CD4-positive, alpha-beta T cell treated with Interleukin-2 at 100 ng/mL for 4 hours (primary cell): ENCODE measurements around the gene TRMT10C.
"Not testable (repeated sequence)": the region's sequence is repeated elsewhere in the genome, so short reads cannot be mapped to it uniquely, and the experiment has no call there.

Experiments used
- DNase-seq: peaks from one replicate; pipeline ENCODE4 v3.0.0-alpha.2; 2020; ENCODE audit warnings: low spot score

Gene TRMT10C

DNA sequence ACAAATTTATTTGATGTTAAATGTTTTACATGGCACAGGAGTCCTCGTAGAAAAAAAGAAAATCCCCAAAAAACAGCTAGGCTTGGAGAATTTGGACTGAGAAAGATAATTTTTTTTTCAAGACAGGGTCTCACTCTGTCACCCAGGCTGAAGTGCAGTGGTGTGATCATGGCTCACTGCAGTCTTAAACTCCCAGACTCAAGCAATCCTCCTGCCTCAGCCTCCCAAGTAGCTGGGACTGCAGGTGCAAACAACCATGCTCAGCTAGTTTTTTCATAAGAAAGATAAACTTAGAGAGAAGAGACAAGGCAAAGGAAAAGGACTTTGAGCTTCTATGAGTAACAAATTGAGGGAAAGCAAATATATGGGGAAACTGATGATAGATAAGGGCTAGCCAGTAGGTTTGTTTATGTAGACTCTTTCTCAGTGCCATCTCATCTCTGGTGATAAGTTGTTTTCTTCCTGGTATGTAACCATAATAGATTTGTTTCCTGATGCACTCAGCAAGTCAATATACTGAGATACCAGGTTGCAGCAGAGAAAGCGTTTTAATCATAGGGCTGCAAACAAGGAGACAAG lies 13.1 kb upstream of the TRMT10C start:
- no peak for DNase-seq

DNA sequence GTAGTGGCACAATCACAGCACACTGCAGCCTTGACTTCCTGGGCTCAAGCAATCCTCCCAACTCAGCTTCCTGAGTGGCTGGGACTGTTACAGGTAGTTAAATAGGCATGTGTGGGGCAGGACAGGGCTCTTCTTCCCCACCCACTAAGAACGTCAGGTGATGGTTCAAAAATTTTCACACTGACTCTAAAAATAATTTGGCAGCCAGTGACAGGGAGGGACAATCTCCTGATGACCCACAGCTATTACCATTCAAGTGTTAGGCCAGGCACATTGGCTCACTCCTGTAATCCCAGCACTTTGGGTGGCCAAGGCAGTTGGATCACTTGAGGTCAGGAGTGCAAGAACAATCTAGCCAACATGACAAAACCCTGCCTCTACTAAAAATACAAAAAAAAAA lies 12.2 kb upstream of the TRMT10C start:
- no peak for DNase-seq

DNA sequence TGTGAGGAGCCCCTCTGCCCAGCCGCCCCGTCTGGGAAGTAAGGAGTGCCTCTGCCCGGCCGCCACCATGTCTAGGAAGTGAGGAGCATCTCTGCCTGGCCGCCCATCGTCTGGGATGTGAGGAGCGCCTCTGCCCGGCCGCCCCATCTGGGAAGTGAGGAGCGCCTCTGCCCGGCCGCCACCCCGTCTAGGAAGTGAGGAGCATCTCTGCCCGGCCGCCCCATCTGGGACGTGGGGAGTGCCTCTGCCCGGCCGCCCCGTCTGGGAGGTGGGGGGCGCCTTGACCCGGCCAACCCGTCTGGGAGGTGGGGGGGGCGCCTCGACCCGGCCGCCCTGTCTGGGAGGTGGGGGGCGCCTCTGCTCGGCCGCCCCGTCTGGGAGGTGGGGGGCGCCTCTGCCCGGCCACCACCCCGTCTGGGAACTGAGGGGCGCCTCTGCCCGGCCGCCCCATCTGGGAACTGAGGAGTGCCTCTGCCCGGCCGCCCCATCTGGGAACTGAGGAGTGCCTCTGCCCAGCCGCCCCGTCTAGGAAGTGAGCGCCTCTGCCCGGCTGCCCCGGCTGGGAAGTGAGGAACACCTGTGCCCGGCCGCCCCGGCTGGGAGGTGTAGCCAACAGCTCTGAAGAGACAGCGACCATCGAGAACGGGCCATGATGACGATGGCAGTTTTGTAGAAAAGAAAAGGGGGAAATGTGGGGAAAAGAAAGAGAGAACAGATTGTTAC lies 10.1 kb upstream of the TRMT10C start:
- not testable (repeated sequence) for DNase-seq

DNA sequence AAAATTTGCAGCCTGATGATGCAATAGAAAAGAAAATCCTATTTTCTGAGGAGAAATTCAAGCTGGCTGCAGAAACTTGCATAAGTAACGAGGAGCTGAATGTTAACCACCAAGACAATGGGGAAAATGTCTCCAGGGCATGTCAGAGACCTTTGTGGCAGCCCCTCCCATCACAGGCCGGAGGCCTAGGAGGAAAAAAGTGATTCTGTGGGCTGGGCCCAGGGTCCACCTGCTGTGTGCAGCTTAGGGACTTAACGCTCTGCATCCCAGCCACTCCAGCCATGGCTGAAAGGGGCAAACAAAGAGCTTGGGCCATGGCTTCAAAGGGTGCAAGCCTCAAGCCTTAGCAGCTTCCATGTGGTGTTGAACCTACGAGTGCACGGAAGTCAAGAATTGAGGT lies 8.3 kb upstream of the TRMT10C start:
- not testable (repeated sequence) for DNase-seq

DNA sequence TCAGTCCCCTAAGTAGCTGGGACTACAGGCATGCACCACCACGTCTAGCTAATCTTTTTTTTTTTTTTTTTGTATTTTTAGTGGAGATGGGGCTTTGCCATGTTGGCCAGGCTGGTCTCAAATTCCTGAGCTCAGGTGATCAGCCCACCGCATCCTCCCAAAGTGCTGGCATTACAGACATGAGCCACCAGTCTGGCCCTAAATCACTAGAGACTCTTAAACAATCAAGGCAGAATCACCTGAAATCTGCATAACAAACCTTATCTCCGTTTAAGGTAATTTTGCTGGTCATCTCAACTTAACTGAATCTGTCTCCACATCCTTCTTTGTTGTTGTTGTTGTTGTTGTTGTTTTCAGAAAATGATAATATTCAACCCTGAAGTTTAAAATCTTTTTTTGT lies 5.6 kb upstream of the TRMT10C start:
- no peak for DNase-seq

DNA sequence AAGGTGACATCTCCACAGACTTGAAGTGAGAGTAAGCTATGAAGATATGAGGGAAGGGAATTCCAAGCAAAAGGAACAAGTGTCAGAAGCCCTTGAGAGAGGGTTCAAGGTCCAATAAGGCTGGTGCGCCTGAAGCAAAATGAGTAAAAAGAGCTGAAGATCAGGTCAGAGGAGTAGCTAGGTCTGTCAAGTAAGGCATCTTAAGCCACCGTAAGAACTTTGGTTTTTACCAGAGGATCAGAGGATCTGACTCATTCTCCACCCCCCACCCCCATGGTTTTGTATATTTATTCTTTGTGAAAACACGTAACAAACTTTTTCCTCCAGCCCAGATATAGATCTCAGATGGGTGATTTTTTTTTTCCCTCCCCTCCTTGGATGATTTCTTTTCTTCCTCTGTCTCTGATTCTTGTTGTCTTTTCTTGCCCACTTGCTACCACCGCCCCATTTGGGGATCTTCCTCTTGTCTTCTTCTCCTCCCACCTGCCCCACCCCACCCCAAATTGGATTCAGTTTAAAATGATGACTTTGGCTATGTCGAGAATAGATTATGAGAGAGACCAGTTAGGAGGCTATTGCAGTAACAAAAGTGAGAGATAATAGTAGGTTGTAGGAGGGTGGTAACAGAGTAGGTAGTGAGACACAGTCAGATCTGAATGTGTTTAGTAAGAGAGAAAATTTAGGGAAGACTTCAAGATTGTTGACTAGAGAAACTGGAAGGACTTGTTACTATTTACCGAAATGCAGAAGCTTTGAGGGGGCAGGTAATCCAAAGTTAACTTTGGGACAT lies 6.1 kb downstream of the TRMT10C start:
- no peak for DNase-seq

DNA sequence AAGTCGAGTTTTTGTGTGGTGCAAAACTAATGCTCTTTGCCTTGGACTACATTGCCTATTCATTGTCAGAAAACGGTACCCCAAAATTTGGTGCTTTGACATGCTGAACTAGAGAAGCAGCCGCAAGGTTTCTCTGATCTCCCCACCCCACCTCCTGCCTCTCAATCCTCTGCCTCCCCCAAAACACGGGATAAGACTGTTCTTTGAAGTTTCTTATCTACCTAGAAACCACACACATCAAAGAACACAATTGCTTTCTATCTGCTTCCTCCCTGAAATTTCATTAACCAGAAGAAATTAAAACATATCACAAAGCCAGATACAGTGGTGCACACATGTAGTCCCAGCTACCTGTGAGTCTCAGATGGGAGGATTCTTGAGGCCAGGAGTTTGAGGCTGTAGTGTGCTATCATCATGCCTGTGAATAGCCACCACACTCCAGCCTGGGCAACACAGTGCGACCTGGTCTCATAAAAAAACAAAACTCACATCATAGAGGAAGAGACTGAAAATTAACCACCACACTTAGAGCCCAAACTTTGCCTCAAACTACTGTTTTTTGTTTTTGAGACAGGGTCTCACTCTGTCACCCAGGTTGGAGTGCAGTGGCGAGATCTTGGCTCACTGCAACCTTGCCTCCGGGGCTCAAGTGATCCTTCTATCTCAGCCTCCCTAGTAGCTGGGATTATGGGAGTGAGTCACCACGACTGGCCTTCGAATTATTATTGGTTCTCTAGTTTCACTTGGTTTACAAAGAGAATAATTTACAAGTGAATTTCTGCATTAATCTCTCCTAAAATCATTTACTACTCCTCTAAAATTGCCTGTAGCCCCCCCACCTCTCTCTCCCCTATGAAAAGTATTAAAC lies 9.6 kb downstream of the TRMT10C start:
- peak; percentile 32 for DNase-seq

DNA sequence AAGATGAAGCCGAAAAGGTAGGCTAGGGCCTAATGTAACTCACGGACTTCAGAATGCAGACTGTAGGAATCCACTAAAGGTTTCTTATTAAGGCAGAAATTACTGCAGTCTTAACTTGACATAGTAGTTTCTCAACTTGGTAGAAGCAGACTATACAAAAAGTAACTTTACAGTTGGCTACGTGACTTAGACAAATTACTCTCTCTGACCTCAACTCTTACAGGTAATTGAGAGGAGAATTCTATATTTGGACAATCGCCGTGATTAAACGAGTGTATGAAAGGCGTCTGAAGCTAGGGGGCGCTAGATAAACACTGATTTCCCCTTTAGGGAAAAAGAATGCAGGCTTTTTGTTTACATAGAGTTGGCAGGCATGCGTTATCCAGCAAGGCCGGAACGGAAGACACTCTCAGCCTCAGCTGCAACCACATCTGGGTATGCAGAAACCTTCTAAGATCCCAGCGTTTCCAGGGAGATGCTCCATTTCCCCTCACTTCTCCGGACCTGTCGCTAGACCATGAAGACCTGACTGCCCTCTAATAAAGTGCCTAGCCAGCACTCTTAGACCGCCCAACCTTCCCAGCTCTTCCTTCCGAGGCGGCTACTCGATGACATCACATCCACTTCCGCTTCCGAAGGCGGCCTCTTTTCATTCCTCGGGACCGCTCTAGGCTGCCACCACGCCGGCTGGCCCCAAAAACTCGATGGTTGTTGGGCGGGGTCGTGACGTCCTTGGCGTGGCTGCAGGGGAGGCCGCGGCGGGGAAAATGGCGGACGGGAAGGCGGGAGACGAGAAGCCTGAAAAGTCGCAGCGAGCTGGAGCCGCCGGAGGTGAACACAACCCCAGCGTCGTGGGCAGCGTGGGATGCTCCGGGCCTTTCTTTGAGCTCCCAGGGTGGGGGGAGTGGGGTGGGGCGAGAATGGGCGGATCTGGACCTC lies 12.1 kb downstream of the TRMT10C start, which contains the start of gene PCNP:
Gene PCNP, plus strand, starts transcription at position 732 of the 939 bp plus-strand sequence. Its CDS starts 36 bp downstream, at position 768.
- peak; percentile 99 for DNase-seq

DNA sequence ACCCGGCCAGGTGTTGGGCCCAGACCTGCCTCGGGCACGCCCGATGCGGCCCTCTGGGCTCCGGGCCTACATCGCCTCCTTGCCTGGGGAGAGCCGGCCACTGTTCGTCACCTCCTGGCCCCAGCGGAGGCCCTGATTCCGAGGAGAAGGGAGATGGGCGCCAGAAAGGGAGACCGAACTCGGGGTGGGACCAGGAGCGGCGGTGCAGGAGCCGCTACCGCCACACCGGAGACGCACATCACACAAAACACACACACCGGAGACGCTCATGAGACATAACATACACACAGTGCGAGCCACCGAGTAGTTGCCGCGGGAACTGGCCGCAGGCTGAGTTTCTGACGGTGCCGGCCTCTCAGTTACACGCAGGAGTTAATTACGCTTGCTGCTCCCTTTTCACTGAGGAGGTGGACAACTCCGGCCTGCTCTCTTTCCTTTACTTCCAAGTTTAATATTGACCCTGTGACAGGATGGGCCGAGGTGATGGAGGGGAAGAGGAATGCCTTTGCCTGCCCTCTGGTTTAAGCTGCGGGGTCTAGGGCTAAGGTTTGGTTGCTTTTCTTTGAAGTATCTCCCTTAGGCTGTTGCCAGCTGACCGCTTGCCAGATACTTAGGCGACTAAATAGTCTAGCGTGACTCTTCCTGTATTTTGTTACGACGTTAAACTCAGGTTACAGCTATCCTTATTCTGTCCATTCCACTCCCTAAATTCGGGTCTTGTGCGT lies 12.9 kb downstream of the TRMT10C start:
- peak; percentile 53 for DNase-seq

DNA sequence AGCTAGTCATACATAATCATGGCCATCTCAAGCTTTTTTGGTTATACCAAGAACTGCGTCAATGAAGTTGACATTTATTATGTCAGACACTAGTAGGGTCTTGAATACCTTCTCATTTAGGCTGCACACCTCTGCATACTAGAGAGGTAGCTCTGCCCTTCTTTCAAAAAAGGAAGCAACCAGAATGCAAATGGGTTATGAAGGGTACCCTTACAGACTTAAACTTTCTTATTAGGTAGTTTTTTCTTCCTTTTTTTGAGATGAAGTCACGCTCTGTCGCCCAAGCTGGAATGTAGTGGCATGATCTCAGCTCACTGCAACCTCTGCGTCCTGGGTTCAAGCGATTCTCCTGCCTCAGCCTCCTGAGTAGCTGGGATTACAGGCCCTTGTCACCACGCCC lies 15.6 kb downstream of the TRMT10C start:
- DNase-seq = no peak

DNA sequence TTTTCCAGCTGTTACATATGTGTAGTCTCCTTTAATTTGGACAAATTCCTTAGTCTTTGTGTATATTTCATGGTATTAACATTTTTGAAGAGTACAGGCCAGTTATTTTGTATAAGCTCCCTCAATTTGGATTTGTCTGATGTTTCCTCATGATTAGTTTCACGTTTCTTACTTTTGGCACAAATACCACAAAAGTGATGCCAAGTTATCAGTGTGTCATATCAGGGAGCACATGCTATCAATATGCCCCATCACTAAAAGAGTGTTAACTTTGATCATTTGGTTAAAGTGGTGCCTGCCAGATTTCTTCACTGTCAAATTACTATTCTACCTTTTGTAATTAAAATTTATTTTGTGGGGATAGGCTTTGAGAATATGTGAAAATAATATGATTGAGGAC lies 26.9 kb downstream of the TRMT10C start:
- DNase-seq = no peak

DNA sequence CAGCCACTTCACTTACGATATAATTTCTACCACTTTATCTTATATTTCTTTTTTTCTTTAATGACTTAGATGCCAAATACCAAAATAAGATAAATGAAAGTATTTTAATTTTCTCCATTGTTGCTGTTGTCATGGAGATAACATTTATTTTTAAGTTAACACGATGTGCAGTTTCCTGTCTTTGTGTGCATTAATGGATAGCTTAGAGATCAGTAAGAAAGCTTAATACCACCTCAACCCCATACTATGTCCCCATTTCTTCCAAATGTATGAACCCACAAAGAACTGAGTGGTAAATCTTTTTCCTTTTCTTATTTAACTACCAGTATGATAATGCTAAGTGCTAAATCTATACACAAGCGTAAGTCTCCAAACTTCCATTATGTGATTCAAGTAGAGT lies 29.4 kb downstream of the TRMT10C start:
- DNase-seq = no peak

DNA sequence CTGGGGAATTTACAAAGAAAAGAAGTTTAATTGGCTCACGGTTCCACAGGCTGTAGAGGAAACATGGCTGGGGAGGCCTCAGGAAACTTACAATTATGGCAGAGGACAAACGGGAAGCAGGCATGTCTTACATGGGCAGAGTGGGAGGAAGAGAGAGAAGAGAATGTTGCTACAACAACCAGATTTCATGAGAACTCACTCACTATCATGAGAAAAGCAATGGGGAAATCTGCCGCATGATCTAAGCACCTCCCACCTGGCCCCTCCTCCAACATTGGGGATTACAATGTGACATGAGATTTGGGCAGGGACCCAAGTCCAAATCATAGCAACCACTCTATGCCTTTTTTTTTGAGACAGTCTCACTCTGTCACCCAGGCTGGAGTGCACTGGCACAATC lies 41.1 kb downstream of the TRMT10C start:
- no peak for DNase-seq

DNA sequence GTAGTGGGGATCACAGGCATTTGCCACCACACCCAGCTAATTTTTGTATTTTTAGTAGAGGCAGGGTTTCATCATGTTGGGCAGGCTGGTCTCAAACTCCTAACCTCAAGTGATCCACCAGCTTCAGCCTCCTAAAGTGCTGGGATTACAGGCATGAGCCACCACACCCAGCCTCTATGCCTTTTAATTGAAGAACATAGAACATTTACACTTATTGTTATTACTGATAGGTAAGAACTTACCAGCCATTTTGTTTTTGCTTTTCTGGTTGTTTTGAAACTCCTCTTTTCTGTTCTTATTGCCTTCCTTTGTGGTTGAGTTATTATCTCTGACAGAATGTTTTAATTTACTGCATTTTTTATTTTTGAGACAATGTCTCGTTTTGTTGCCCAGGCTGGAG lies 41.5 kb downstream of the TRMT10C start:
- DNase-seq = no peak

DNA sequence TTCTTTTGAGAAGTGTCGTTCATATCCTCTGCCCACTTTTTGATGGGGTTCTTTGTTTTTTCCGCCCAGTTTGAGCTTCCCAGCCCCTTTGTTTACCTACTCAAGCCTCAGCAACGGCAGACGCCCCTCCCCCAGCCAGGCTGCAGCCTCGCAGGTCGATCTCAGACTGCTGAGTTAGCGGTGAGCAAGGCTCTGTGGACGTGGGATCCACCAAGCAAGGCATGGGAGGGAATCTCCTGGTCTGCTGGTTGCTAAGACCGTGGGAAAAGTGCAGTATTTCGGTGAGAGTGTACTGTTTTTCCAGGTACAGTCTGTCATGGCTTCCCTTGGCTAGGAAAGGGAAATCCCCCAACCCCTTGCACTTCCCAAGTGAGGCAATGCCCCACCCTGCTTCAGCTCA lies 43.7 kb downstream of the TRMT10C start:
- not testable (repeated sequence) for DNase-seq

DNA sequence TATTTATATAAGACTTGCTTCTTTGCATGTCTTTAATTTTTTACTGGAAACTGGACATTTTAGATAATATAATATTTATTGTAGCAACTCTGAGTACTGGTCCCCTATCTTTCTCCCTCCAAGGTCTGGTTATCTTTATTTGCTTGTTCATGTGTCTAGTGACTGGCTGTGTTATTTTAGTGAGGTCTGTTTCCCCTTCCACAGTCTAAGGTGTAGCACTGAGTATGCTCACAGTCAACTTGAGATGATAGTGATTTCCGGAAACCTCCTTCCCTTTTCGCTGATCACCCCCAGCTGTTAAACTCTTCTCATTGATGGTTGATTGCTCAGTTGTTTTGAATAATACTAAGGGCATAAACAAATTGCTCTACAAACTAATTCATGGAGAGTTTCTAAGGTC lies 49.4 kb downstream of the TRMT10C start:
- DNase-seq = no peak

DNA sequence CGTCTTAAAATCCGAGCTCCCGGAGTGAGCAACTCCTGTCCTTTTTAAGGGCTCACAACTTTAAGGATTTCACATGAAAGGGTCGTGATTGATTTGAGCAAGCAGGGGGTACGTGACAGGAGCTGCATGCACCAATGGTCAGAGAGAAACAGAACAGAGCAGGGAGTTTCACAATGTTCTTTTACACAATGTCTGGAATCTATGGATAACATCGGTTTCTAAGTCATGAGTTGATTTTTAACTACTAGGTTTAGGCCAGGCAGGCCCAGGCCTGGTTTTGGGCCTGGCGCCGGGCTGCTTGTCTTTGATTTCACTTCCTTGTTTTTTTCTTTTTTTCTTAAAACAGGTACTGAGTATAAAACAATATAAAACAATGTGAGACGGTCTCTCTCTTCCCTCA lies 51.3 kb downstream of the TRMT10C start:
- not testable (repeated sequence) for DNase-seq

DNA sequence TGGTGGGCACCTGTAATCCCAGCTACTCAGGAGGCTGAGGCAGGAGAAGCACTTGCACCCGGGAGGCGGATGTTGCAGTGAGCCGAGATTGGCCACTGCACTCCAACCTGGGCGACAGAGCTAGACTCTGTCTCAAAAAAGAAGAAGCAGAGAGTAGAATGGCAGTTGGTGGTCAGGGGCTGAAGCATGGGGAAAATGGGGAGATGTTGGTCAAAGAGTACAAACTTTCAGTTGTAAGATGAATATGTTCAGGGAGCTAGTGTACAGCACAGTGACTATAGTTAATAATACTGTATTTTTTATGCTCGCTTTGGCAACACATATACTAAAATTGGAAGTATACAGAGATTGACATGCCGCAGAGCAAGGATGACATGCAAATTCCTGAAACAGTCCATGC lies 53.9 kb downstream of the TRMT10C start:
- DNase-seq = no peak
